H9 (cell line): ENCODE data around the gene CAV2. TPM values are rescaled to one million over a fixed set of nuclear protein-coding genes. Genes with fewer than 3 reads are reported as not detected.

Experiments used
- DNase-seq: peaks from one replicate; pipeline ENCODE4 v3.0.0-alpha.2; 2017
- H2AFZ ChIP-seq: one replicate; pipeline ENCODE4 v1.6.1; 2013; ENCODE audit warnings: mild to moderate bottlenecking, low read length, control low read depth, moderate library complexity
- H2AK5ac ChIP-seq: 2 replicates; pipeline ENCODE4 v1.6.1; 2013; ENCODE audit warnings: low read length, control low read depth, mixed read lengths; ENCODE audit not compliant: insufficient read length
- H2BK120ac ChIP-seq: one replicate; pipeline ENCODE4 v1.6.1; 2013; ENCODE audit warnings: low read depth, mild to moderate bottlenecking, low read length, control low read depth, inconsistent platforms; ENCODE audit not compliant: poor library complexity, severe bottlenecking
- H2BK12ac ChIP-seq: 2 replicates; pipeline ENCODE4 v1.6.1; 2013; ENCODE audit warnings: low read length, control low read depth, mixed read lengths, low read depth; ENCODE audit not compliant: insufficient read length
- H2BK15ac ChIP-seq: 2 replicates; pipeline ENCODE4 v1.6.1; 2013; ENCODE audit warnings: low read depth, low read length, control low read depth
- H2BK20ac ChIP-seq: one replicate; pipeline ENCODE4 v1.6.1; 2013; ENCODE audit warnings: low read depth, mild to moderate bottlenecking, low read length, control low read depth, inconsistent platforms; ENCODE audit not compliant: poor library complexity, severe bottlenecking
- H2BK5ac ChIP-seq: 2 replicates; pipeline ENCODE4 v1.6.1; 2013; ENCODE audit warnings: low read length, control low read depth, mixed read lengths; ENCODE audit not compliant: insufficient read length
- H3K14ac ChIP-seq: 2 replicates; pipeline ENCODE4 v1.6.1; 2013; ENCODE audit warnings: low read length, control low read depth; ENCODE audit not compliant: insufficient read depth
- H3K18ac ChIP-seq: 2 replicates; pipeline ENCODE4 v1.6.1; 2013; ENCODE audit warnings: low read depth, mild to moderate bottlenecking, mixed read lengths, low read length, control low read depth; ENCODE audit not compliant: insufficient read length
- H3K23ac ChIP-seq: 2 replicates; pipeline ENCODE4 v1.6.1; 2013; ENCODE audit warnings: low read length, control low read depth, mixed read lengths, low read depth; ENCODE audit not compliant: insufficient read length
- H3K23me2 ChIP-seq: 2 replicates; pipeline ENCODE4 v1.6.1; 2013; ENCODE audit warnings: low read depth, mild to moderate bottlenecking, mixed read lengths, low read length, control low read depth; ENCODE audit not compliant: insufficient read length, poor library complexity, severe bottlenecking
- H3K27ac ChIP-seq: 2 replicates; pipeline ENCODE4 v1.5.1; 2013; ENCODE audit warnings: low read length, control low read depth, mixed read lengths, low read depth; ENCODE audit not compliant: insufficient read length
- H3K27me3 ChIP-seq: 2 replicates; pipeline ENCODE4 v1.6.1; 2013; ENCODE audit warnings: low read length, control low read depth, inconsistent platforms; ENCODE audit not compliant: insufficient read depth
- H3K4ac ChIP-seq: 2 replicates; pipeline ENCODE4 v1.6.1; 2013; ENCODE audit warnings: low read depth, mild to moderate bottlenecking, control low read depth, inconsistent platforms, low read length, moderate library complexity
- H3K4me1 ChIP-seq: 2 replicates; pipeline ENCODE4 v1.6.1; 2013; ENCODE audit warnings: low read length, control low read depth, inconsistent platforms; ENCODE audit not compliant: insufficient read depth
- H3K4me2 ChIP-seq: 2 replicates; pipeline ENCODE4 v1.6.1; 2013; ENCODE audit warnings: low read length, control low read depth, mixed read lengths; ENCODE audit not compliant: insufficient read length, insufficient read depth
- H3K56ac ChIP-seq: 2 replicates; pipeline ENCODE4 v1.6.1; 2013; ENCODE audit warnings: low read depth, mild to moderate bottlenecking, mixed read lengths, low read length, control low read depth; ENCODE audit not compliant: insufficient read length
- H3K79me1 ChIP-seq: 2 replicates; pipeline ENCODE4 v1.6.1; 2013; ENCODE audit warnings: low read depth, mild to moderate bottlenecking, moderate library complexity, low read length, control low read depth, inconsistent platforms; ENCODE audit not compliant: insufficient read depth, poor library complexity, severe bottlenecking
- H3K79me2 ChIP-seq: 2 replicates; pipeline ENCODE4 v1.6.1; 2013; ENCODE audit warnings: low read length, control low read depth, inconsistent platforms; ENCODE audit not compliant: insufficient read depth
- H3K9ac ChIP-seq: 2 replicates; pipeline ENCODE4 v1.6.1; 2013; ENCODE audit warnings: low read length, control low read depth, mixed read lengths; ENCODE audit not compliant: insufficient read length; ENCODE audit errors: extremely low read depth
- H3K9me3 ChIP-seq: one replicate; pipeline ENCODE4 v1.6.1; 2013; ENCODE audit warnings: low read depth, low read length, inconsistent platforms; ENCODE audit not compliant: control insufficient read depth
- H3T11ph ChIP-seq: one replicate; pipeline ENCODE4 v1.6.1; 2013; ENCODE audit warnings: mild to moderate bottlenecking, low read length, control low read depth, inconsistent platforms
- H4K20me1 ChIP-seq: one replicate; pipeline ENCODE4 v1.6.1; 2013; ENCODE audit not compliant: control insufficient read depth, insufficient read length, insufficient read depth
- H4K5ac ChIP-seq: 2 replicates; pipeline ENCODE4 v1.6.1; 2013; ENCODE audit warnings: low read depth, mild to moderate bottlenecking, mixed read lengths, low read length, control low read depth; ENCODE audit not compliant: insufficient read length
- H4K8ac ChIP-seq: replicated peaks from 2 replicates; pipeline ENCODE4 v1.6.1; 2013; ENCODE audit warnings: low read length, control low read depth, mixed read lengths, low read depth; ENCODE audit not compliant: insufficient read length
- H4K91ac ChIP-seq: 2 replicates; pipeline ENCODE4 v1.6.1; 2013; ENCODE audit warnings: low read depth, mild to moderate bottlenecking, moderate library complexity, mixed read lengths, low read length, control low read depth; ENCODE audit not compliant: insufficient read length
- H3K27ac Mint-ChIP-seq, 3 experiments: 2 replicates in 2 of 3; 3 replicates in 1 of 3; pipeline ENCODE4 v1.8.0; 2020 to 2021; ENCODE audit warnings: mixed read lengths in 3 of 3, mild to moderate bottlenecking in 1 of 3, moderate library complexity in 1 of 3
- H3K27me3 Mint-ChIP-seq: 2 replicates; pipeline ENCODE4 v1.8.0; 2021; ENCODE audit warnings: low read depth, mild to moderate bottlenecking, moderate library complexity, mixed read lengths
- H3K36me3 Mint-ChIP-seq, 3 experiments: 2 replicates in 2 of 3; 3 replicates in 1 of 3; pipeline ENCODE4 v1.8.0; 2020 to 2021; ENCODE audit warnings: low read depth in 3 of 3, mixed read lengths in 3 of 3; ENCODE audit not compliant: insufficient read depth in 1 of 3
- H3K4me1 Mint-ChIP-seq, 2 experiments: 2 replicates each; pipeline ENCODE4 v1.8.0; 2020; ENCODE audit warnings: mixed read lengths in 2 of 2
- H3K4me3 Mint-ChIP-seq, 2 experiments: 2 replicates in 1 of 2; 3 replicates in 1 of 2; pipeline ENCODE4 v1.8.0; 2020 to 2021; ENCODE audit warnings: mild to moderate bottlenecking in 2 of 2, mixed read lengths in 2 of 2, moderate library complexity in 1 of 2
- H3K9me3 Mint-ChIP-seq, 2 experiments: 2 replicates in 1 of 2; 3 replicates in 1 of 2; pipeline ENCODE4 v1.8.0; 2020; ENCODE audit warnings: mild to moderate bottlenecking in 2 of 2, mixed read lengths in 2 of 2, moderate library complexity in 1 of 2
- CTCF ChIP-seq: fragments of 200-600 bp; sonication (generic); conservative IDR thresholded peaks from 3 replicates; pipeline ENCODE4 v1.8.0; 2021; ENCODE audit warnings: antibody characterized with exemption, mild to moderate bottlenecking
- WGBS: extraction: QIAGEN DNeasy Blood & Tissue Kit; methylation state at CpG from one replicate; pipeline ENCODE4 v1.1.7; 2013; ENCODE audit warnings: missing lambda C conversion rate, low lambda C conversion rate, mixed read lengths; ENCODE audit not compliant: insufficient read length; ENCODE audit errors: extremely low coverage; 5-methylcytosine and 5-hydroxymethylcytosine counted together
- total RNA-seq: library from RNA; stranded (reverse); gene quantifications from 2 replicates; pipeline ENCODE4 v1.2.1, GENCODE V29; 2021

Gene CAV2
- total RNA-seq, 1 experiment from 2014 or later: 3.7 TPM

- Histone ChIP-seq H3K27me3 (no peaks in the 10 kb centered on the region), H3K27ac (no peak overlapping the region), H2BK20ac (no peak overlapping the region), H2BK15ac (no peak overlapping the region), H3K4me1 (no peaks in the 10 kb centered on the region), H3K14ac (no peak overlapping the region), H4K5ac (no peak overlapping the region), H3K56ac (no peak overlapping the region), H3T11ph (no peak overlapping the region), H3K79me1 (no peaks in the 10 kb centered on the region), H4K91ac (no peak overlapping the region), H2BK120ac (no peak overlapping the region), H4K8ac (no peak overlapping the region), H4K20me1 (no peaks in the 10 kb centered on the region), H3K23me2 (no peaks in the 10 kb centered on the region), H3K79me2 (no peaks in the 10 kb centered on the region), H3K4me2 (no peak overlapping the region), H3K9me3 (no peaks in the 10 kb centered on the region), H3K18ac (no peak overlapping the region), H2BK5ac (no peak overlapping the region), H2BK12ac (no peak overlapping the region), H3K9ac (no peak overlapping the region), H2AK5ac (no peak overlapping the region), H3K23ac (no peak overlapping the region), H3K4ac (no peak overlapping the region), H2AFZ (no peak overlapping the region)
- DNase-seq: no peak
- no peak for TF ChIP-seq CTCF
- no CpG with 5 or more reads among the region's 1 CpG for WGBS
- Mint-ChIP-seq H3K27me3 (0 out of 2 replicates have a peak, but pooled peaks cover 3% of the 10 kb centered on the region), H3K4me1 (no peaks in the 10 kb centered on the region; a peak in 1 of 4 replicates), H3K27ac (no peak overlapping the region), H3K4me3 (no peak overlapping the region), H3K36me3 (no peaks in the 10 kb centered on the region), H3K9me3 (no peaks in the 10 kb centered on the region)
Observed at GRCh38 chr7:116455499-116455898, 44.0 kb upstream of the CAV2 start.
